Osteocyte (in vitro differentiated cells): ENCODE data around the gene FLACC1. TPM values are rescaled to one million over a fixed set of nuclear protein-coding genes. Genes with fewer than 3 reads are reported as not detected.
"Not testable (repeated sequence)": the region's sequence is repeated elsewhere in the genome, so short reads cannot be mapped to it uniquely, and the experiment has no call there.

Experiments used
- DNase-seq: peaks from one replicate; pipeline ENCODE4 v3.0.0; 2021; ENCODE audit warnings: mixed read lengths; ENCODE audit not compliant: unreplicated experiment; ENCODE audit errors: extremely low spot score
- H3K27ac Mint-ChIP-seq: one replicate; pipeline ENCODE4 v1.8.0; 2021; ENCODE audit warnings: mild to moderate bottlenecking, mixed read lengths; ENCODE audit not compliant: unreplicated experiment
- H3K27me3 Mint-ChIP-seq: one replicate; pipeline ENCODE4 v1.8.0; 2021; ENCODE audit warnings: mixed read lengths; ENCODE audit not compliant: unreplicated experiment
- H3K36me3 Mint-ChIP-seq: one replicate; pipeline ENCODE4 v1.8.0; 2021; ENCODE audit warnings: mixed read lengths; ENCODE audit not compliant: unreplicated experiment
- H3K4me1 Mint-ChIP-seq: one replicate; pipeline ENCODE4 v1.8.0; 2021; ENCODE audit warnings: mixed read lengths; ENCODE audit not compliant: unreplicated experiment
- H3K4me3 Mint-ChIP-seq: one replicate; pipeline ENCODE4 v1.8.0; 2021; ENCODE audit warnings: mild to moderate bottlenecking, moderate library complexity, mixed read lengths; ENCODE audit not compliant: unreplicated experiment
- H3K9me3 Mint-ChIP-seq: one replicate; pipeline ENCODE4 v1.8.0; 2021; ENCODE audit warnings: mixed read lengths; ENCODE audit not compliant: unreplicated experiment
- total RNA-seq: library from RNA; stranded (reverse); gene quantifications from 2 replicates; pipeline ENCODE4 v1.2.1, GENCODE V29; 2021
- TF ChIP-seq, protein P1 (sequence below): fragments of 200-600 bp; sonication (generic); IDR thresholded peaks from 2 replicates; pipeline ENCODE4 v1.5.0; 2021; ENCODE audit warnings: antibody characterized with exemption, mild to moderate bottlenecking, moderate library complexity

Gene FLACC1
- total RNA-seq, 1 donor from 2014 or later: 2.1 TPM

DNA sequence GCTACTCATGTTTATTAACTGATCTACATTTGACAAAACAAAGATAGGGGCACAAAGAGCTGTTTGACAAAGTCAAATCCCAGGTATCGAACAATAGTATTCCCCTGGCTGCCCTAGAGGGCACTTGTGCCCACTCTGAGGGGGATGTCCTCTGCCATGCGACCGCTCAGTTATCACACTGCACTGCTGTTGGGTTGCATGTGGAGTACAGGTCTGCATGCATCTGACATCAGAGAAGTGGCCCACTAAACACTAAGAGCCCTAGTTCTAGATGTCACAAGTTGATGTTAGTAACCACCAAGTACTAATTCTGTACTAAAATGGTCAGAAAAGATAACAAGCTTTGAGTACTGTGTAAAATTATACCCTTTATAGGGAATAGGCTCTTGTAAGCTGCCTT lies 20.1 kb upstream of the FLACC1 start:
- H3K27ac Mint-ChIP-seq: no peak overlapping the region
- H3K9me3 Mint-ChIP-seq: peaks cover 10% of the 10 kb centered on the region
- no peak overlapping the region for H3K4me3 Mint-ChIP-seq
- no peak for DNase-seq
- TF ChIP-seq, protein P1, sequence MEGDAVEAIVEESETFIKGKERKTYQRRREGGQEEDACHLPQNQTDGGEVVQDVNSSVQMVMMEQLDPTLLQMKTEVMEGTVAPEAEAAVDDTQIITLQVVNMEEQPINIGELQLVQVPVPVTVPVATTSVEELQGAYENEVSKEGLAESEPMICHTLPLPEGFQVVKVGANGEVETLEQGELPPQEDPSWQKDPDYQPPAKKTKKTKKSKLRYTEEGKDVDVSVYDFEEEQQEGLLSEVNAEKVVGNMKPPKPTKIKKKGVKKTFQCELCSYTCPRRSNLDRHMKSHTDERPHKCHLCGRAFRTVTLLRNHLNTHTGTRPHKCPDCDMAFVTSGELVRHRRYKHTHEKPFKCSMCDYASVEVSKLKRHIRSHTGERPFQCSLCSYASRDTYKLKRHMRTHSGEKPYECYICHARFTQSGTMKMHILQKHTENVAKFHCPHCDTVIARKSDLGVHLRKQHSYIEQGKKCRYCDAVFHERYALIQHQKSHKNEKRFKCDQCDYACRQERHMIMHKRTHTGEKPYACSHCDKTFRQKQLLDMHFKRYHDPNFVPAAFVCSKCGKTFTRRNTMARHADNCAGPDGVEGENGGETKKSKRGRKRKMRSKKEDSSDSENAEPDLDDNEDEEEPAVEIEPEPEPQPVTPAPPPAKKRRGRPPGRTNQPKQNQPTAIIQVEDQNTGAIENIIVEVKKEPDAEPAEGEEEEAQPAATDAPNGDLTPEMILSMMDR: no peak
- peaks cover 49% of the 10 kb centered on the region for H3K36me3 Mint-ChIP-seq
- no peaks in the 10 kb centered on the region for H3K4me1 Mint-ChIP-seq
- H3K27me3 Mint-ChIP-seq: no peaks in the 10 kb centered on the region

- Mint-ChIP-seq H3K9me3 (peaks cover 23% of the 10 kb centered on the region), H3K27me3 (no peaks in the 10 kb centered on the region), H3K4me3 (no peak overlapping the region), H3K27ac (no peak overlapping the region), H3K36me3 (peaks cover 52% of the 10 kb centered on the region), H3K4me1 (no peaks in the 10 kb centered on the region)
- DNase-seq: no peak
- TF ChIP-seq, protein P1: no peak
Observed at GRCh38 chr2:201369775-201370174, 12.6 kb upstream of the FLACC1 start.

DNA sequence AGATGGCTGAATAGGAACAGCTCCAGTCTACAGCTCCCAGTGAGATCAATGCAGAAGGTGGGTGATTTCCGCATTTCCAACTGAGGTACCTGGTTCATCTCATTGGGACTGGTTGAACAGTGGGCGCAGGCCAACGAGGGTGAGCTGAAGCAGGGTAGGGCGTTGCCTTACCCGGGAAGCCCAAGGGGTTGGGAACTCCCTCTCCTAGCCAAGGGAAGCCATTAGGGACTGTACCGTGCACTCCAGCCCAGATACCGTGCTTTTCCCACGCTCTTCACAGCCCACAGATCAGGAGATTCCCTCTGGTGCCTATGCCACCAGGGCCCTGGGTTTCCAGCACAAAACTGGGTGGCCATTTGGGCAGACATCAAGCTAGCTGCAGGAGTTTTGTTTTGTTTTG lies 12.2 kb upstream of the FLACC1 start:
- H3K4me3 Mint-ChIP-seq, DNase-seq, H3K4me1 Mint-ChIP-seq, H3K27ac Mint-ChIP-seq, H3K27me3 Mint-ChIP-seq: not testable (repeated sequence)
- H3K9me3 Mint-ChIP-seq: peaks cover 26% of the 10 kb centered on the region
- H3K36me3 Mint-ChIP-seq: peaks cover 51% of the 10 kb centered on the region

DNA sequence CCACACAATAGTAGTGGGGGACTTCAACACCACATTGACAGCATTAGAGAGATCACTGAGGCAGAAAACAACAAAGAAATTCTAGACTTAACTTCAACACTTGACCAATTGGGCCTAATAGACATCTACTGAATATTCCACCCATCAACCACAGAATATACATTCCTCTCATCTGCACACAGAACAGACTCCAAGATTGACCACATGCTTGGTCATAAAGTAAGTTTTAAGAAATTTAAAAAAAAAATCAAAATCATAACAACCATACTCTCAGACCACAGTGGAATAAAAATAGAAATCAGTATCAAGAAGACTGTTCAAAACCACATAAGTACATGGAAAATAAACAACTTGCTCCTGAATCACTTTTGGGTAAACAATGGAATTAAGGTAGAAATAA lies 9.0 kb upstream of the FLACC1 start:
- Mint-ChIP-seq H3K27ac (no peak overlapping the region), H3K4me3 (no peak overlapping the region), H3K36me3 (peaks cover 44% of the 10 kb centered on the region), H3K9me3 (peaks cover 28% of the 10 kb centered on the region), H3K4me1 (no peaks in the 10 kb centered on the region), H3K27me3 (no peaks in the 10 kb centered on the region)
- TF ChIP-seq, protein P1: no peak
- no peak for DNase-seq

DNA sequence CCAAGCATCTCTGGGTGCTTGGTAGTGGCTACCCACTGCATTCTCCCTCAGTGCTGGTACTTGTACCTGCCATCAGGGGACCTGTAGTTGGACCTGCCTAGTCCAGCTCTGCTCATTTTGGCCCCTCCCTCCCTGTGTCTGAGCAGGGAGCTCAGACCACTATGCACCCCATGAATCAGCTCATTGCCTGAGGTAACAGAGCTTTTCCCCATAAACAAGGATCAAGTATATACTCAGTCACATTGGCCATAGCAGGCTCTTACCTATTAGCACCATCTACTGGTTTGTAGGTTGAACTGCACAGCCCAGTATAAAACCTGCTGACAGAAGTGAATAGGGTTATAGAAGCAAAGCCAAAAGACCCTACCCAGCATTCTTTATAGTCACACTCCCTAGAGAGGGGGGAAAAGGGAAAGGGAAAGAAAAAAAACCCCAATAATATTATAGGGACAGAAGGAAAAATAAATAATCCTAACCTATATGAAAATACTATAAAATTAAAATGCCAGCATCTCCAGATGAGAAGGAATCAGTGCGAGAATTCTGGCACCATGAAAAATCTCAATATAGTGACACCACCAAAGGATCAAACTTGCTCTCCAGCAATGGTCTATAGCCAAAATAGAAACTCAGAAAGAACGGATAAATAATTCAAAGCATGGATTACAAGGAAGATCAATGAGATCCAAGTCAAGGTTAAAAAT lies 6.9 kb upstream of the FLACC1 start:
- no peak overlapping the region for H3K27ac Mint-ChIP-seq
- H3K4me1 Mint-ChIP-seq: no peaks in the 10 kb centered on the region
- TF ChIP-seq, protein P1: peak; percentile 67
- no peaks in the 10 kb centered on the region for H3K27me3 Mint-ChIP-seq
- peaks cover 28% of the 10 kb centered on the region for H3K9me3 Mint-ChIP-seq
- DNase-seq: no peak
- H3K4me3 Mint-ChIP-seq: no peak overlapping the region
- peaks cover 39% of the 10 kb centered on the region for H3K36me3 Mint-ChIP-seq
